ENCODE measurements around the gene AIMP1.

- no peak for TF ChIP-seq CTCF (IDR thresholded peaks at IDR 0.05)
- TF ChIP-seq ZFX (IDR thresholded peaks at IDR 0.05; ENCODE audit: borderline replicate concordance) = no peak
Observed at GRCh38 chr4:106337916-106338315, 21.6 kb downstream of the AIMP1 start.

All from 22Rv1 (cell line).